HG02763 (cell line): ENCODE results near the gene TACC2.
"Not testable (repeated sequence)": the region's sequence is repeated elsewhere in the genome, so short reads cannot be mapped to it uniquely, and the experiment has no call there.

Experiments
- ATAC-seq: cut with Tn5 transposase; IDR thresholded peaks from one replicate; pipeline ENCODE4 v1.9.1; 2021; ENCODE audit warnings: mild to moderate bottlenecking, moderate library complexity; ENCODE audit not compliant: unreplicated experiment

Gene TACC2

GRCh38 chr10:121976607-121977006 is 12.4 kb upstream of the TACC2 start:
- ATAC-seq, result no peak

DNA sequence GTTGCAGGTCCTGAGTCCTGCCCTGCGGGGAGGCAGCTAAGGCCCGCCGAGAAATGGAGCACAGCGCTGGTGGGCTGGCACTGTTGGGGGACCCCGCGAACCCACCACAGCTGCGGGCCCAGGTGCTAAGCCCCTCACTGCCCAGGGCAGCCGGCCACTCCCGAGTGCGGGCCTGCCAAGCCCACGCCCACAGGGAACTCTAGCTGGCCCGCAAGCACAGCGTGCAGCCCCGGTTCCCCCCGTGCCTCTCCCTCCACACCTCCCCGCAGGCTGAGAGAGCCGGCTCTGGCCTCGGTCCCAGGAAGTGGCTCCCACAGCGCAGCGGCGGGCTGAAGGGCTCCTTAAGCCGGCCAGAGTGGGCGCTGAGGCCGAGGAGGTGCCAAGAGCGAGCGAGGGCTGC is 10.5 kb upstream of the TACC2 start:
- ATAC-seq, result no peak

DNA sequence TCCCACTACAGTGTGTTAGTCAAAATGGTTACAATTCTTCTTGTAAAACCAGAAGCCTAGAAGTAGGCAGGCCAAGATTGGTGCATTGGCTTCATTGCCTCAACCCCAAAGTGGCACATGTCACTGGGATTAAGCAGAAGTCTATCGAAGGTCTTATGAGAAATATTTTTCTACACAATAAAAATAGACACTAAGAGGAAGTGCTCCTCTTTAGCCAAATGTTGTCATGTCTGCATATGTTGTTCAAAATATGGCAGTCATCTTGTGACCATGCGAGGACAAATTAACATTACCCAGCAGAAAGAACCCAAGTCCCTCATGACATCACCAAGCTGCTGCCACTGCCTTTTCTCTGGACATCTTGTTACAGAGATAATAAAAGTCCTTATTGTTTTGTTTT is 7.6 kb upstream of the TACC2 start:
- ATAC-seq, result no peak

GRCh38 chr10:121983852-121984251 is 5.1 kb upstream of the TACC2 start:
- no peak for ATAC-seq

DNA sequence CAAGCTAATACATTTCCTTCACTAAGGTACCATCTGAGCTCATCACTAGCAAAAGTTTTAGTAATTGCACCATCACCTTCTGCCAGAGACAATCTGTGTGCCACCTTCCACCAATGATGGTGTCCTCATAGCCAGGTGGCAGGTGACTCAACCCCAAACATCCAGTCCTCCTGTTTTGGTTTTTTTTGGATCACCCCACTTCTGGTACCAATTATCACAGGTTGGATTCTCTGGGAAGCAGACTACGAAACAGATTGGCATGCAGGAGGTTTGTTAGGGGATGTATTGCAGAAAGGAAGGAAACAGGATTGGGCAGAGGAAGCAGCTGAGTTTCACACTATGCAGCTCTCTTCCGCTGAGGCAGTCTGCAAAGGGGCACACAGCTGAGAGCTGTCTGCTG is 4.5 kb upstream of the TACC2 start:
- ATAC-seq, result no peak

DNA sequence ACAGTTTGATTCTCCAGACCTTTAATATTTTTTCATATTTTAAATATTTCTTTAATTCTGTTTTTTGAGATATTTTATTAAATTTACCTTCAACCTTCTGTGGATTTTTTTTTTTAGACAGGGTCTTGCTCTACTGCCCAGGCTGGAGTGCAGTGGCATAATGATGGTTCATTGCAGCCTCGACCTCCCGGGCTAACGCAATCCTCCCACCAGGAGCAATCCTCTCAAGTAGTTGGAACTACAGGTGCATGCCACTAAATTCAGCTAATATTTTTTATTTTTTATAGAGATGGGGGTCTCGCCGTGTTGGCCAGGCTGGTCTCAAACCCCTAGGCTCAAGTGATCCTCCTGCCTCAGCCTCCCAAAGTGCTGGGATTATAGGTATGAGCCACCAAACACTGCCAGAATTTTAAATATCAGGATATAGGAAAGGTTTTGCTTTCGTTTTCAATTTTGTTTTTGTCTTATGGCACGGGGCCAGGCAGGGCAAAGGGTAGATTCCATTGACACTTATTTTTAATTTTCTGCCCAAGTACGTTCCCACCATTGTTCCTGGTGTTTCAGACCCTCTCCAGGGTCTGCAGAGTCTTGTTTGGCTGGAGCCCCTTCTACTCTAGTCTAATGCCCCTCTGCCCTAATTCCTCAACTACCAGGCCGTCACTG is 1.2 kb downstream of the TACC2 start:
- no peak for ATAC-seq

DNA sequence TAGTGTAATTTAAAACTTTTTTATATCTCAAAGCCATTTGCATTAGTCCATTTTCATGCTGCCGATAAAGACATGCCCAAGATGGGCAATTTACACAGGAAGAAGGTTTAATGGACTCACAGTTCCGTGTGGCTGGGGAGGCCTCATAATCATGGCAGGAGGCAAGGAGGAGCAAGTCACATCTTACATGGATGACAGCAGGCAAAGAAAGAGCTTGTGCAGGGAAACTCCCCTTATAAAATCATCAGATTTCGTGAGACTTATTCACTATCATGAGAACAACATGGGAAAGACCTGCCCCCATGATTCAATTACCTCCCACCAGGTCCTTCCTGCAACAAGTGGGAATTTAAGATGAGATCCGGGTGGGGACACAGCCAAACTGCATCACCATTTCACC is 2.8 kb downstream of the TACC2 start:
- ATAC-seq, result not testable (repeated sequence)

- ATAC-seq, result no peak
These were observed 5.5 kb downstream of the TACC2 start for GRCh38 chr10:121994429-121994941.

- ATAC-seq, result no peak
These were observed 9.5 kb downstream of the TACC2 start for GRCh38 chr10:121998462-121998861.

DNA sequence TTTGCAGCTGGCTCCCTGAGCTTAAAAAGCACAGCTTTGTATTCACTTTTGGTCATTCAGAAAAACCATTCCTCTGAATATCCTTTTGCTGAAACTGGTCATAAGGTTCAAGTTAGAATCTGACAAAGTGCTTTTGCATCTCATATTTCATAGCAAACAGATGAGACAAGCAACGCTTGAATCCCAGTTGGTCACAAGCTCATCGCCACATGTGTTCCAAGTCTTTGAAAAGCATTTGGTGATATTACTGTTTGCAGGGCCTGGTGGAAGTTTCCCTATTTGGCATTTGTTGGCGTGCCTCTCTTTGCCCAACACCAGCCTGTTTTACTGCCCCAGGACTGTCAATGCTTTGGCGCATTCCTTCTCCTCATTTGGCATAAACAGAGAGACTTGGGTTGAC is 10.3 kb downstream of the TACC2 start:
- ATAC-seq, result no peak

GRCh38 chr10:122001698-122002097 is 12.7 kb downstream of the TACC2 start:
- ATAC-seq, result no peak

GRCh38 chr10:122007415-122007814 is 18.5 kb downstream of the TACC2 start:
- ATAC-seq, result no peak

GRCh38 chr10:122010405-122011050 is 21.6 kb downstream of the TACC2 start:
- no peak for ATAC-seq

DNA sequence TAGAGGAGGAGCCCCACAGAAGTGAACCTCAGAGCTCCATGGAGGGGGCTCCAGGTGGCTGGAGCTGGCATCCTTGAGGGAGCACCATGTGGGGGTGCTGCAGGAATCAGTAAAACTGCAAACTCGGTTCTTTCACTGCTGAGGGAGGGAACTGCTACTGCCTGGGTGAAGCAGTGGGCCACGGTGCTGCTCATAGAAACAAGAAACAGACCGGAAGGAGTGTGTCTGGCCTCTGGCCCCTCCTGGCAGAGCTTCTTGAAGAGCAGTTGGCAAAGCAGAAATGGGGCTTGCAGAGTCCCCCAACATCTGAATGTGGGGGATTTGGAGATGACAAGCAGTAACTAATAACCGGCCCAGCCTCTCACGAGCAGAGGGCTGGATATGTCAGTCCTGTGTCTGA is 23.8 kb downstream of the TACC2 start:
- no peak for ATAC-seq

GRCh38 chr10:122013311-122013780 is 24.4 kb downstream of the TACC2 start:
- no peak for ATAC-seq

- ATAC-seq, result no peak
These were observed 25.8 kb downstream of the TACC2 start for GRCh38 chr10:122014652-122015248.

GRCh38 chr10:122017926-122018325 is 29.0 kb downstream of the TACC2 start:
- not testable (repeated sequence) for ATAC-seq

- ATAC-seq, result no peak
These were observed 29.5 kb downstream of the TACC2 start for GRCh38 chr10:122018491-122018890.

DNA sequence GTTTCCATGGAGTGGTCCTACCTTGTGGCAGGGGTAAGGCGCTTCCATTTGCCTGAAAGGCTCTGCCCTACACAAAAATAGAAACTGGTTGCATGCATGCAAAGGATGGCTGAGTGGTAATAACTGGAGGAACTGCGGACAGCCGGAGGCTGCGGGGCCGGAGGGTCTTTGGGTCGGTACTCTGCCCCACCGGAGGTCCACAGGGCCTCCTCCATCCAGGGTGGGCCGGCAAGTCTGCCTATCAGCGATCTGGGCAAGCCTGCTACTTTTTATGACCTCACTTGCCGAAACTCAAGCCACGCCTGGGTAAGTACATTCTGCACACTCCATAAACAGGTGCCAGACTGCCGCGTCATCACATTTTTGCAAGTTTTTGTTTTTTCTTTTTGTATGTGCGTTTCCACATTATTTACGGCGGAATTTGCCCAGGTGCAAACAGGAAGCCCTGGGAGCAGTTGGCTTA is 30.0 kb downstream of the TACC2 start:
- no peak for ATAC-seq

GRCh38 chr10:122019414-122019975 is 30.5 kb downstream of the TACC2 start:
- ATAC-seq, result no peak

- ATAC-seq, result no peak
These were observed 31.3 kb downstream of the TACC2 start for GRCh38 chr10:122020226-122020625.

DNA sequence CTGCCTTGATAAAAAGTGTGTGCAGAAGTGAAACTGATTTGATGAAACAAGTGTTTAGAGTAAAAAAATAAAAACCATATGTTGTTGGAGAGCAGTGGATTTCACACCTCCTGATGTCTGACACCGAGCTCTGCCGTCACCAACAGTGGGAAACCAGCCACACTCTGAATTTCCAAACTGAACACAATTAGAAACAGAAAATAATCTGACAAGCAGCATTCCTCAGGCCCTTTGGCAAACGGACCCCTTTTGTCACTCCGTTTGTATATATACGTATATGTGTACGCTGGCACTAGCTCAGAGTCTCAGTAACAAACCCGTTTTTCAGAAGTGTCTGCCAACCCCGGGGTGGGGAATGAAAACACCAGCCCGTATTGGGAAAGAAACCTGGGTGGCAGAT is 32.4 kb downstream of the TACC2 start:
- no peak for ATAC-seq
